ENCODE data around the gene TMED7.
A peak's percentile ranks its signal among the peaks of the same experiment; 100 is the strongest.
"Not testable (repeated sequence)": the region's sequence is repeated elsewhere in the genome, so short reads cannot be mapped to it uniquely, and the experiment has no call there.

TMED7 gene

GRCh38 chr5:115625579-115626444 lies at the start of gene TMED7:
TSS of gene TMED7 (minus strand) at chr5:115626036. CDS start at chr5:115625792, 244 bp downstream.
- DNase-seq, result peak; percentile 100

GRCh38 chr5:115674782-115675181 lies 48.9 kb upstream of the TMED7 start:
- DNase-seq, result not testable (repeated sequence)

- no peak for DNase-seq
These were observed 47.8 kb upstream of the TMED7 start for GRCh38 chr5:115673596-115673995.

- DNase-seq, result no peak
These were observed 46.1 kb upstream of the TMED7 start for GRCh38 chr5:115671939-115672338.

- no peak for DNase-seq
These were observed 40.2 kb upstream of the TMED7 start for GRCh38 chr5:115666023-115666422.

- DNase-seq, result no peak
These were observed 35.7 kb upstream of the TMED7 start for GRCh38 chr5:115661563-115661962.

- no peak for DNase-seq
These were observed 35.3 kb upstream of the TMED7 start for GRCh38 chr5:115661101-115661500.

GRCh38 chr5:115657881-115658233 lies 32.0 kb upstream of the TMED7 start:
- no peak for DNase-seq

- no peak for DNase-seq
These were observed 31.5 kb upstream of the TMED7 start for GRCh38 chr5:115657125-115657880.

GRCh38 chr5:115656404-115656803 lies 30.6 kb upstream of the TMED7 start:
- DNase-seq, result no peak

- no peak for DNase-seq
These were observed 30.2 kb upstream of the TMED7 start for GRCh38 chr5:115655994-115656393.

- DNase-seq, result no peak
These were observed 23.7 kb upstream of the TMED7 start for GRCh38 chr5:115649541-115649940.

GRCh38 chr5:115648056-115648455 lies 22.2 kb upstream of the TMED7 start:
- no peak for DNase-seq

- DNase-seq, result not testable (repeated sequence)
These were observed 19.6 kb upstream of the TMED7 start for GRCh38 chr5:115645386-115645785.

GRCh38 chr5:115644046-115644445 lies 18.2 kb upstream of the TMED7 start:
- DNase-seq, result no peak

- no peak for DNase-seq
These were observed 16.1 kb upstream of the TMED7 start for GRCh38 chr5:115641948-115642347.

- DNase-seq, result no peak
These were observed 14.4 kb upstream of the TMED7 start for GRCh38 chr5:115640274-115640673.

GRCh38 chr5:115639377-115639776 lies 13.5 kb upstream of the TMED7 start:
- DNase-seq, result no peak

- no peak for DNase-seq
These were observed 11.7 kb upstream of the TMED7 start for GRCh38 chr5:115637507-115637906.

GRCh38 chr5:115636008-115636407 lies 10.2 kb upstream of the TMED7 start:
- DNase-seq, result no peak

GRCh38 chr5:115634343-115635132 lies 8.7 kb upstream of the TMED7 start:
- DNase-seq, result peak; percentile 79

- no peak for DNase-seq
These were observed 4.1 kb upstream of the TMED7 start for GRCh38 chr5:115629903-115630302.

GRCh38 chr5:115627295-115627865 lies 1.5 kb upstream of the TMED7 start:
- DNase-seq, result no peak
